Measurements from ENCODE around the gene SNX10. TPM values are rescaled to one million over a fixed set of nuclear protein-coding genes. Genes with fewer than 3 reads are reported as not detected.

SNX10 gene
- polyA plus RNA-seq, 3 donors = 68.0 to 250 (median 219) TPM

DNA sequence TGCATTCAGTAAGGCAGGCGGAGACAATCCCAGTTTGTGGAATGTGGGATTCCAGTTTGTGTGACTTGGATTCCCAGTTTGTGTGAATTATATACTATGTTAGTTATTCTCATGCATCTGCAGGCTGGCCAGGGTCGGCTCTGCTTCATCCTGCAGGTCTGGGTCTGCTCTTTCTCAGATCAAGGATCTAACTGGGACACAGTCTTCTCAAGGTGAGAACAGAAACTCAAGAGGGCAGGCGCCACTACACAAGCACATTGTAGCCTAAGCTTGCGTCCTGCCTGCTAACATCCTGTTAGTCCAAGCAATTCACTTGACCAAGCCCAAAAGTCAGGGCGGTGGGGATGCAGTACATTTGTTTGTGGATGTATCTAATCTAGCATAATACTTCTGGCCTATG lies 131.1 kb downstream of the SNX10 start:
- H3K27ac Mint-ChIP-seq = no peak overlapping the region

DNA sequence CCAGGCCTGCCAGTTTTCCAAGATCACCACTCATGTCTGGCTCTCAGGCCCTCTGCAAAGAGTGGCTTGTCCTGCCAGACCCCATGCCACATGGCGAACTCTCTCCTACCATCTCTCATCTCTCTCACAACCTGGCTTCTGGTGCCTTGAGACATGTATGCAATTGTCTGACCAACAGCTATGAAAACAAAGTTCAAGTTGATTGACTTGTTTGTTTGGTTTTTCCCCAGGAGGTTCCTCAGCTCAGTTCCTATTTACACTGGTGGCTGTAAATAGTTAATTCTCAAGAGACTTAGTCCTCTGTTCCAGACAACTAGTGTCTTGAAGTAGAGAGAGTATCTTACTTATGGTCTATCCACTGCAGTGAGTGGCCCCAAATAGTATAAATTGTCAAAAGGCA lies 131.8 kb downstream of the SNX10 start:
- Histone ChIP-seq H3K4me3 (replicated peaks in 1 of 3; ENCODE audit: low read depth in 2 of 3, low read length in 3 of 3) (no peak overlapping the region), H3K4me1 (ENCODE audit: control insufficient read depth in 1 of 2, insufficient read depth in 2 of 2, low read length in 2 of 2) (peaks cover 0 to 5% of the 10 kb centered on the region in 2 donors), H3K9ac (ENCODE audit: insufficient read depth, low read length, poor library complexity, severe bottlenecking) (no peak overlapping the region), H3K27ac (ENCODE audit: low read depth in 1 of 2, low read length in 2 of 2) (no peak overlapping the region), H3K9me3 (replicated peaks in 1 of 2; ENCODE audit: control insufficient read depth in 1 of 2, insufficient read depth in 1 of 2, low read length in 2 of 2) (no peaks in the 10 kb centered on the region), H4K20me1 (ENCODE audit: insufficient read depth, low read length) (no peaks in the 10 kb centered on the region), H3K4me2 (replicated peaks; ENCODE audit: extremely low read depth, low read length, poor library complexity, severe bottlenecking) (no peak overlapping the region), H3K27me3 (ENCODE audit: control insufficient read depth in 2 of 2, insufficient read depth in 2 of 2, low read length in 2 of 2) (no peaks in the 10 kb centered on the region), H2AFZ (ENCODE audit: insufficient read depth, low read depth, low read length, poor library complexity, severe bottlenecking) (no peak overlapping the region), H3K36me3 (replicated peaks in 1 of 2; ENCODE audit: control insufficient read depth in 1 of 2, insufficient read depth in 2 of 2, low read length in 2 of 2) (no peaks in the 10 kb centered on the region), H3K79me2 (ENCODE audit: insufficient read depth, low read length) (no peaks in the 10 kb centered on the region)
- Mint-ChIP-seq H3K36me3 (no peaks in the 10 kb centered on the region), H3K9me3 (peaks cover 0 to 1% (median 0%) of the 10 kb centered on the region in 7 donors), H3K4me3 (no peak overlapping the region), H3K27ac (no peak overlapping the region), H3K27me3 (ENCODE audit: low read depth in 3 of 3) (peaks cover 0 to 3% (median 3%) of the 10 kb centered on the region in 3 donors), H3K4me1 (peaks cover 13% of the 10 kb centered on the region)
- intact Hi-C loops (cut with micrococcal nuclease) = no loop called here
- WGBS (ENCODE audit: insufficient coverage) = 80% methylated on average over 1 of the region's 1 CpG
- TF ChIP-seq, protein P1, sequence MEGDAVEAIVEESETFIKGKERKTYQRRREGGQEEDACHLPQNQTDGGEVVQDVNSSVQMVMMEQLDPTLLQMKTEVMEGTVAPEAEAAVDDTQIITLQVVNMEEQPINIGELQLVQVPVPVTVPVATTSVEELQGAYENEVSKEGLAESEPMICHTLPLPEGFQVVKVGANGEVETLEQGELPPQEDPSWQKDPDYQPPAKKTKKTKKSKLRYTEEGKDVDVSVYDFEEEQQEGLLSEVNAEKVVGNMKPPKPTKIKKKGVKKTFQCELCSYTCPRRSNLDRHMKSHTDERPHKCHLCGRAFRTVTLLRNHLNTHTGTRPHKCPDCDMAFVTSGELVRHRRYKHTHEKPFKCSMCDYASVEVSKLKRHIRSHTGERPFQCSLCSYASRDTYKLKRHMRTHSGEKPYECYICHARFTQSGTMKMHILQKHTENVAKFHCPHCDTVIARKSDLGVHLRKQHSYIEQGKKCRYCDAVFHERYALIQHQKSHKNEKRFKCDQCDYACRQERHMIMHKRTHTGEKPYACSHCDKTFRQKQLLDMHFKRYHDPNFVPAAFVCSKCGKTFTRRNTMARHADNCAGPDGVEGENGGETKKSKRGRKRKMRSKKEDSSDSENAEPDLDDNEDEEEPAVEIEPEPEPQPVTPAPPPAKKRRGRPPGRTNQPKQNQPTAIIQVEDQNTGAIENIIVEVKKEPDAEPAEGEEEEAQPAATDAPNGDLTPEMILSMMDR (IDR thresholded peaks at IDR 0.05) = no peak
- DNase-seq = no peak

More for the DNA sequence above, 131.1 kb downstream of the SNX10 start:
- H3K36me3 Mint-ChIP-seq = no peaks in the 10 kb centered on the region
- H3K9ac ChIP-seq (ENCODE audit: insufficient read depth, low read length, poor library complexity, severe bottlenecking) = no peak overlapping the region
- no peak overlapping the region for H3K4me3 Mint-ChIP-seq
- H3K79me2 ChIP-seq (ENCODE audit: insufficient read depth, low read length) = no peaks in the 10 kb centered on the region
- TF ChIP-seq, protein P1 (IDR thresholded peaks at IDR 0.05) = no peak
- H3K4me2 ChIP-seq (replicated peaks; ENCODE audit: extremely low read depth, low read length, poor library complexity, severe bottlenecking) = no peak overlapping the region
- H3K27me3 Mint-ChIP-seq (ENCODE audit: low read depth in 3 of 3) = peaks cover 0 to 7% (median 3%) of the 10 kb centered on the region in 3 donors
- H3K27ac ChIP-seq (ENCODE audit: low read depth in 1 of 2, low read length in 2 of 2) = no peak overlapping the region
- H3K4me3 ChIP-seq (replicated peaks in 1 of 3; ENCODE audit: low read depth in 2 of 3, low read length in 3 of 3) = no peak overlapping the region
- no peaks in the 10 kb centered on the region for H3K36me3 ChIP-seq (replicated peaks in 1 of 2; ENCODE audit: control insufficient read depth in 1 of 2, insufficient read depth in 2 of 2, low read length in 2 of 2)
- peaks cover 13% of the 10 kb centered on the region for H3K4me1 Mint-ChIP-seq
- WGBS (ENCODE audit: insufficient coverage) = 90% methylated on average over 3 of the region's 5 CpGs
- no peak for DNase-seq
- H3K9me3 Mint-ChIP-seq = peaks cover 0 to 1% (median 0%) of the 10 kb centered on the region in 7 donors
- no peaks in the 10 kb centered on the region for H3K9me3 ChIP-seq (replicated peaks in 1 of 2; ENCODE audit: control insufficient read depth in 1 of 2, insufficient read depth in 1 of 2, low read length in 2 of 2)
- peaks cover 0 to 5% of the 10 kb centered on the region in 2 donors for H3K4me1 ChIP-seq (ENCODE audit: control insufficient read depth in 1 of 2, insufficient read depth in 2 of 2, low read length in 2 of 2)
- H2AFZ ChIP-seq (ENCODE audit: insufficient read depth, low read depth, low read length, poor library complexity, severe bottlenecking) = no peak overlapping the region
- no peaks in the 10 kb centered on the region for H3K27me3 ChIP-seq (ENCODE audit: control insufficient read depth in 2 of 2, insufficient read depth in 2 of 2, low read length in 2 of 2)
- no peaks in the 10 kb centered on the region for H4K20me1 ChIP-seq (ENCODE audit: insufficient read depth, low read length)
- intact Hi-C loops (cut with micrococcal nuclease) = no loop called here

Other genes starting within 250 kb of the SNX10 start
- 10 to 100 TPM in 2 of 3 donors, 1 to 10 TPM in 1; 4.4 to 17.2 (median 10.6) TPM for gene NFE2L3, start 139.7 kb upstream of the SNX10 start, polyA plus RNA-seq
- gene HNRNPA2B1, start 91.1 kb upstream of the SNX10 start, polyA plus RNA-seq = 100 to 1,000 TPM; 249 to 391 (median 269) TPM
- gene CBX3, start 90.1 kb upstream of the SNX10 start, polyA plus RNA-seq = 10 to 100 TPM; 48.1 to 78.1 (median 63.7) TPM